H54 (cell line): ENCODE results near the gene GPC3.

Experiments
- DNase-seq: peaks from one replicate; pipeline ENCODE4 v3.0.0; 2011; ENCODE audit warnings: low spot score, mixed read lengths; ENCODE audit not compliant: insufficient read length
- FAIRE-seq: peaks from 3 replicates; lab custom pipeline; 2011; peaks lifted over from hg19 to GRCh38; lab: Jason Lieb, UNC
- POLR2A ChIP-seq: IDR thresholded peaks from 2 replicates; pipeline ENCODE4 v1.6.1; 2011; ENCODE audit warnings: low read depth, mild to moderate bottlenecking, low read length

Gene GPC3

GRCh38 chrX:133921764-133922389 lies 63.5 kb downstream of the GPC3 start:
- peak; percentile 5 for DNase-seq
- TF ChIP-seq POLR2A = no peak
- FAIRE-seq = no peak

- DNase-seq (no peak), FAIRE-seq (no peak)
- no peak for TF ChIP-seq POLR2A
Observed at GRCh38 chrX:133921086-133921485, 64.3 kb downstream of the GPC3 start.

GRCh38 chrX:133918361-133918771 lies 67.0 kb downstream of the GPC3 start:
- TF ChIP-seq POLR2A = no peak
- FAIRE-seq (no peak), DNase-seq (no peak)

GRCh38 chrX:133916984-133917722 lies 68.2 kb downstream of the GPC3 start:
- FAIRE-seq = no peak
- no peak for DNase-seq
- TF ChIP-seq POLR2A = no peak

- FAIRE-seq (no peak), DNase-seq (no peak)
- TF ChIP-seq POLR2A = no peak
Observed at GRCh38 chrX:133913658-133914388, 71.6 kb downstream of the GPC3 start.

- FAIRE-seq (no peak), DNase-seq (no peak)
- no peak for TF ChIP-seq POLR2A
Observed at GRCh38 chrX:133913009-133913408, 72.4 kb downstream of the GPC3 start.

GRCh38 chrX:133911825-133912495 lies 73.4 kb downstream of the GPC3 start:
- DNase-seq (no peak), FAIRE-seq (no peak)
- no peak for TF ChIP-seq POLR2A

GRCh38 chrX:133910539-133910938 lies 74.9 kb downstream of the GPC3 start:
- DNase-seq = no peak
- FAIRE-seq = no peak
- TF ChIP-seq POLR2A = no peak

GRCh38 chrX:133909888-133910287 lies 75.5 kb downstream of the GPC3 start:
- DNase-seq (no peak), FAIRE-seq (no peak)
- TF ChIP-seq POLR2A = no peak

- TF ChIP-seq POLR2A = no peak
- no peak for DNase-seq
- no peak for FAIRE-seq
Observed at GRCh38 chrX:133908223-133908955, 77.0 kb downstream of the GPC3 start.

GRCh38 chrX:133907606-133908005 lies 77.8 kb downstream of the GPC3 start:
- TF ChIP-seq POLR2A = no peak
- no peak for DNase-seq
- FAIRE-seq = no peak

- FAIRE-seq (no peak), DNase-seq (no peak)
- TF ChIP-seq POLR2A = no peak
Observed at GRCh38 chrX:133905305-133905704, 80.1 kb downstream of the GPC3 start.

- DNase-seq = no peak
- no peak for FAIRE-seq
- TF ChIP-seq POLR2A = no peak
Observed at GRCh38 chrX:133897593-133898163, 87.7 kb downstream of the GPC3 start.
